Putamen (tissue), 1 donor: ENCODE results near the gene SMAD6.

Experiments
- DNase-seq: peaks from one replicate; pipeline ENCODE4 v3.0.0-alpha.2; 2016; ENCODE audit warnings: low spot score

Gene SMAD6

DNA sequence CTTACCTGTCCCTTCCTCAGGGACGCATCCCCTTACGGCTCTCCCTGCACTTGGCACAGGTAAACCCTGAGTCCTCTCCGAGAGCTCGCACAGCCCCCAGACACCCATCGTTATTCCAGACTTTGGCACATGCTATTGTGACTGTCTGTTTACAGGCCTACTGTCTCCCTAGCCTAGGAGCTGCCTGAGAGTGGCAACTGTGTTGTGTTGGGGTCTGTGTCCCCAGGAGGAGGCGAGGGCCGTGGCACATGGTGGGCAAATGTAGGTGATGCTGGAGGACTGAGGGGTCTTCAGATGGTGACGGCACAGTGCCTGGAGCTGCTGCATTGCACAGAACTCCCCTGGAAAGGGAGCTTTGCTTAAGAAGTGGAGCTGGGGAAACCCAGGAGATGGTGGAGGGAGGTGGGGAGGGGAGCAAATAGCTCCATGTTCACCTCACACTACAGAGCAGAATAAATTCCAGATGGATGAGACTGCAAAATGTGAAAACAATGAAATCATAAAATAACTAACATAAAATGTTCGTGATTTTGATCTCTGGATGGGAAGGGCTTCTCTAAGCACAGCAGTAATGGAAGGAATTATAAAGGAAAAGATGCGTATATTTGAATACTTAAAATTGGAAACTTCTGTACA lies 96.5 kb downstream of the SMAD6 start:
- no peak for DNase-seq

- DNase-seq = no peak
Observed at GRCh38 chr15:66799242-66799641, 97.2 kb downstream of the SMAD6 start.

DNA sequence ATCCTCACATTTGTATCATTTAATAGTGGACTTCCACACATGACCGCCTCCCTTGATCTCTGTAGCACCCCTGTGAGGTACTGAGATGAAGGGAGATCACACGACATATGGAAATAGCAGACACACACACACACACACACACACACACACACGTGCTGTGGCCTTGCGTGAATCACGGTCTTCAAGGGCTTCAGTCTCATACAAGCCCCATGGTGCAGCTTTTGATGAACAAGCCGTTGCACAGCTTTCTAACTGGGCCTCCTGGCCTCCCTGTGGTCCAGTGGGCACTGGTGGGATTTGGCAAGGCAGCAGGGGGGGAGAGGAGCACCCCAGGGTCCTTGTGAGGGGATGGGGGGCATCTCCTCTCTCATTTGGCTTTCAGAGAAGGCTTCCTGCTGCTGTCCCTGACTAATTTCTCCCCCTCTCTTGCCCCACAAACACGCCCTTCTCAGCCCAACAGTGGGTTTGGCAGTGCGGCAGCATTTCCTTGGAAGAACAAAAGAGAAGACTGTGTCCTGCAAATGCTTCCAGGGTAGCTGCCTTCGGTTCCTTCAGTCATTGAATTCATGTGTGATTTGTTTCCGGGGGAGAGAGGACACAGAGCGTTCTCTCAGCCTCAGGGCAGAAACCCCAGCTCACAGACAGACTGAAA lies 98.7 kb downstream of the SMAD6 start:
- DNase-seq = no peak

DNA sequence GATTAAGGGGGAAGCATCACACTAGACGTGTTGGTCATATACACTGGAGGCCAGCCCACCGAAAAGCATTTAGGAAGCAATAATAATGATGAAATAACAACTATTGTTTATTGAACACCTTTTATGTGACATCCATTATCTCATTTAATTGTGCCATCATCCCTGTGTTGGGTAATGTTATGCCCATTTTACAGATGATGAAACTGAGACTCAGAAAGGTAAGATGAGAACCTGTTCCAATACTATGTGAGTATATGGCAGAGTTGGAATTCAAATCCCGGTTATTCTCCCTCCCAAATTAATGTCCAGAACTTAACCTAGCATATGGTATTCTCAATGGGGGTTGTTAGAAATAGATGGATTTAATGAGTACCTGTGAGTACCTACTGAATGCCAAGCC lies 99.2 kb downstream of the SMAD6 start:
- no peak for DNase-seq

DNA sequence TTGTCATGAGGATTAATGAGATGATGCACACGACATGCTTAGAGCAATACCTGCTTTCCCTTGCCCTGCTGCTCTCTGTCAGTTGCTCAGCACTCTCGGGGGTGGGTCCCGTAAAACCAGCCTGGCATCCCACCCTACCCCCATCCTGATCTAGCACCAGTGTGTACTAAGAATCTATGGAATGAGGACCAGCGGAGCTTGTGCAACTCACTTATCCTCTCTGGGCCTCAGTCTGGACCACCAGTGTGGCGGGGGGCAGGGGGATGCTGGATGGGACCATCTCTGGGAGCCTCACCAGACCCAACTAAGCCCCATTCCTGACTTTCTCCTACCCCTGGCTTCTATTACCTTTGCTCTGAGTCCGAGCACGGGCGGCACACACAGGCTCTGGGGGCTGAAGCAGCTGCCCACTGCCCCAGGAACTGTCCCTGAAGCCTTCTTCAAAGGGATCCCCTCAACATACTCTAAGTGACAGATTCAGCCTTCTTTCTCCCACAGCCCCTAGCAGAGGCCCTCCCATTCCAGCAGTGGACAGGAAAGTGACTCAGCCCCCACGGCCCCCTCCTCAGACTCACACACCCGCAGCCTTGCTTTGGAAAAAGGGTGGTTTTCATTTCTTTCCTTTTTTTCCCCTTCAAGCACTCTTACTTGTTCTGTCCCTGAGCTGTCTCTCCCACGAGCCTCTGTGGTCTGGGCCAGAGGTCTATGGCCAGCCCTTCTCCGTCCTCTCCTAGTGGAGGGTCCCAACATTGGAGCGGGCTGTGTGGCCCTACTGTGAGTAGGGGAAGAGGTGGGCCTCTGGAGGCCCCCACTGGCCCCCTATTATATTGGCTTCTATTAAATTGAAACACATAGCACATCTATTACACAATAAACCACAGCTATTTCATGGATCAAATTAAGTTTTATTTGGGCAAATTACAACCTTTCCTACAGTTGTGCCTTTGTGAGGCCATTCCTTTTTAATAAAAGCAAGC lies 100.3 kb downstream of the SMAD6 start:
- DNase-seq = no peak

DNA sequence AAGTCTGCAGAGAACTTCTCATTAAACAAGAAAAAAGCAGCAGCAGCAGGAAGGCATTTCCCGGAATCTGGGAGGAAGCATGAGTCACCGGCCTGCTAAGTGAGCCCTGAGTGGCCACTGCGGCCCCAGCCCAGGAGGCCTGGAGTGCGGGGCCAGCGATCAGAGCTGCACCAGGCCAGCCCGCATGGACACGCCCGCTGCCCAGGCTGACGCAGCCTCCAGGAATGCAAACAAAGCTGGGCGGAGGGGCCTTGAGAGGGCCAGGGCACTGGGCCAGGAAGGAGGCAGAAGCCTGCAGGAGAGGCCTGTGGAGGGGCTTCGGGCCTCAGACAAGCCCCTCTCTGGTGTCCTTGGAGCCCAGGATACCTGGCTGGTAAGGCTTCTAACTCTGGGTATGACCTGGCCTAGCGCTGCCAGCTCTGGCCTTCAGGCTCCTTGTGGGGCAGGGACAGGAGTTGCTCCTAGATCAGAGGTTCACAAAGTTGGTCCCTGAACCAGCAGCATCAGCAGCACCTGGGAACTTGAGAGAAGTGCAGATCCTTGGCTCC lies 101.2 kb downstream of the SMAD6 start:
- no peak for DNase-seq

DNA sequence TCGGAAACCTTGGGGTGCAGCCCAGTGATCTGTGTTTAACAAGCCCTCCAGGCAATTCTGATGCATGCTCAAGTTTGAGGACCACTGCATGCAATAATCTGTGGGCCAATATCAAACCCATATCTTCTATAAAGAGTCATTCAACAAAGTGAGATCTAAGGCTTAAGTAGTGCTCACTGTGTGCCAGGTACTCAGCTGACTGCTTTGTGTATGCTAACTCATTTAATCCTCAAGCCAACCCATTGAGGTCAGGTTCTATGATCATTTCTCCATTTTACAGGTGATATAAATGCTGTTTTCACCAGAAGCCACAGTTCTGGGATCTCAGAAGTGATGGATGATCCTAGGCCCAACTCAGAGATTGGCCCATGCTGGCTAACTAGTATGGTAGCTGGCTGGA lies 101.7 kb downstream of the SMAD6 start:
- DNase-seq = no peak

DNA sequence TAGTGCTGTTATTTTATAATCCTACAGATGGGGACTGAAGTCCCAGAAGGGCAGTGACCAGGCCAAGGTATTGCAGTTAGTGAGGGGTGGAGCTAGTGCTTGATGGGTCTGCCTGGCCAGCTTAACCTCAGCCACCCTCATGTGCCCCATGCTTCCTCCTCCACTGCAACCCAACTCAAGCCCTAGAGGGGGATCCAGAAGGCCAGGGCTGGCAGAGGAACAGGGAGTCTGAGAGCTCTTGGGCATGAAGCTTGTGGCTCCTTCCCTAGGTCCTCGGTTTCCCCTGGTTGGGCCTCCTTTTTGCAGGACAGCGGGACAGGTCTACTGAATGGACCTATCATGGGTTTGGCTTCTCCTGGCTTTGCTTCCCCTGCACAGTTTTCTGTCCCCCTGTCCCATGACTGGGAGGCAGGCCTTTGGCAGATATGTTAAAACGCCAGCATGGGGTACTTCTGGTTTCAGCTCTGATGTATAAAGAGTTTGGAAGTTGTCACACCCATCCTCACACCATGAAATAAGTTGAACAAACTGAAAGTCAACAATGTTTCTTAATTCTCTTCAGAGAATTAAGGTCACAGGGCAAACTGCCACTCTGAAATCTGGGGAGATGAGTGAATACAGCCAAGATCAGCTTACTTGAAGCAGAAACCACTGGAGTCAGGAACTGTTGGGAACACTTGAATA lies 103.3 kb downstream of the SMAD6 start:
- no peak for DNase-seq

- DNase-seq = no peak
Observed at GRCh38 chr15:66808181-66808824, 106.3 kb downstream of the SMAD6 start.

- no peak for DNase-seq
Observed at GRCh38 chr15:66809664-66810063, 107.6 kb downstream of the SMAD6 start.

- no peak for DNase-seq
Observed at GRCh38 chr15:66815318-66815717, 113.3 kb downstream of the SMAD6 start.

- DNase-seq = no peak
Observed at GRCh38 chr15:66816201-66816600, 114.2 kb downstream of the SMAD6 start.

GRCh38 chr15:66819084-66819483 lies 117.0 kb downstream of the SMAD6 start:
- DNase-seq = no peak

GRCh38 chr15:66820481-66821176 lies 118.6 kb downstream of the SMAD6 start:
- no peak for DNase-seq

DNA sequence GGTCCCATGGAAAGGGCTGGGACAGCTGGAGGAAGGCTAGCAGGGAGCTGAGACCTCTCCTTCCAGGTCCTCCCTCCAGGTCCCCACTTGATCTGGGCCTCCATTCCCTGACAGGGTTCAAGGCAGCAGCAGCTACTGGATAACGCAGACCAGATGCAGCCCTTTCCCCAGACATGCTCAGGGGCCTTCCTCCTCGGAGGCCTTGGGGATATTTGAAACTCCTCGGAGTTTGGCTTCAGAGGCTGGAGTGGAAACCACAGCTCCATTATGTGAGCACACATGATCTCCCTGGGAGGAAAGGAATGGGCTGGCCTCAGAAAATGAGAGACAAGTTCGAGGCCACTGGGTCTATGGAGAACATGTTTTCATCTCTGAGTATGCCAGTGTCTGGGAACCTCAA lies 119.3 kb downstream of the SMAD6 start:
- no peak for DNase-seq

- no peak for DNase-seq
Observed at GRCh38 chr15:66822114-66822513, 120.1 kb downstream of the SMAD6 start.

DNA sequence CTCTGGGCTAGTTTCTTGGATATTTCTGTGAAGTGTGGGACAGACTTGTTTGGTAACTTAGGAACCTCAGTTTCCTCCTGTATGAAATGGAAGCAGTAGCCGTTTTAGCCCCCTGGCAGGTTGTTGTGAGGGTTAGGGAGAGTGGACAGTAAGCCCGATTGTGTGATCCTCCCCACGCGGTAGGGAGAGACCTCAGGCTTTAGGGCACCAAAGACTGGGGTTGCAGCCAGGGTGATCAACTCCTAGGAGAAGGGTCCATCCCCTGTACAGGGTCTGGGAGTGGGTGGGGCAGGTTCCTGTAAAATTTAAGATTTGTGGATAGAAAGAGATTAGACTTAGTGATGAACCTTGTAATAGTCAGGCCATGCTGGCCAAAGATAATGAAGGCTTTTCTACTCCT lies 120.5 kb downstream of the SMAD6 start:
- no peak for DNase-seq

DNA sequence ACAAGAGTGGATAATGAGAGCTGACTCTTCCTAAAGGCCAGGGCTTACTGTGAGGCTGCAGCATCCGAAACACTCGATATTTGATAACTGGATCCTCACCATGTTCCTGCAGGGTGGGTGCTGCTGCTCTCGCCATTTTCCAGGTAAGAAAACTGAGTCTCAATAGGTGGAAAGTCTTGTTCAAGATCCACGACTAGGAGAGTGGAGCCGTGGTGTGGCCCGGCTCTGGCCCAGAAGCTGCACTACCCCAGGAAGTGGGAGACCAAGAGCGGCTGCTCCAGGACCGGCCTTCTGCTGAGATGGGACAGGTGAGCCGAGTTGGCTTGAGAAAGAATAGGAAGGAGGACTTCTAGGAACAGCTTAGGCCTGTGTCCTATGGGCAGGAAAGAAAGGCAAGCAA lies 121.6 kb downstream of the SMAD6 start:
- no peak for DNase-seq

GRCh38 chr15:66824424-66824823 lies 122.4 kb downstream of the SMAD6 start:
- DNase-seq = no peak

DNA sequence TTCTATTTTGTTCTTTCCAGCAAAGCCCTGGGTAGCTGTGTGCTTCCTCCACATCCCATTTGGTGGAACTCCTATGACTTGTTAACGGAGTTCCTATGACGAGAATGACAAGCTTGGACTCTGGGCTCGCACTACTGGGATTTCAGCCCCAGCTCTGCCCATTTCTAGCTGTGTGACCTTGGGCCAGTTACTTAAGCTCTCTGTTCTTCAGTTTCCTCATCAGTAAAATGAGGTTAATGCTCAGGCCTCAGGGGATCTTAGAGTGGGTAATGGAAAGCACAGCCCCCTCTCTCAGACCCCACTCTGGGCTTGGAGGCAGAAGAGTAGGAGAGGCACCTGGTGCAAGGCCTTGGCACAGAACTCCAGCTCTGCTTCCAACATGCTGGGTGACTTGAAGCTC lies 123.1 kb downstream of the SMAD6 start:
- DNase-seq = no peak

- DNase-seq = no peak
Observed at GRCh38 chr15:66825731-66826130, 123.7 kb downstream of the SMAD6 start.
